Upper lobe of right lung (tissue), 1 donor: ENCODE measurements around the gene WNT7A. TPM values are rescaled to one million over a fixed set of nuclear protein-coding genes. Genes with fewer than 3 reads are reported as not detected.

Experiments
- ATAC-seq: fragments of 200-7000 bp; cut with Tn5 transposase; one replicate; pipeline ENCODE4 v1.9.1; 2020; ENCODE audit warnings: mild to moderate bottlenecking, moderate library complexity
- DNase-seq: peaks from one replicate; pipeline ENCODE4 v3.0.0-alpha.2; 2020
- H3K27ac ChIP-seq: fragments of 200-600 bp; one replicate; pipeline ENCODE4 v1.8.0; 2022
- H3K27me3 ChIP-seq: fragments of 200-600 bp; one replicate; pipeline ENCODE4 v1.8.0; 2022; ENCODE audit warnings: mild to moderate bottlenecking
- H3K36me3 ChIP-seq: fragments of 200-600 bp; one replicate; pipeline ENCODE4 v1.8.0; 2022
- H3K4me1 ChIP-seq: fragments of 200-600 bp; one replicate; pipeline ENCODE4 v1.8.0; 2022
- H3K4me3 ChIP-seq: fragments of 200-600 bp; one replicate; pipeline ENCODE4 v1.8.0; 2022; ENCODE audit warnings: mild to moderate bottlenecking
- H3K9me3 ChIP-seq: fragments of 200-600 bp; one replicate; pipeline ENCODE4 v1.8.0; 2022
- intact Hi-C: fragments of 100-400 bp; cut with DNase I; formaldehyde crosslinking; loops from one replicate; pipeline ENCODE4 v1.11.0; 2022
- total RNA-seq: library from RNA; stranded (reverse); fragmentation: NEBNext Ultra II Directional; extraction: Animal tissue kit (Norgen Biotek cat#: 25700); gene quantifications from one replicate; pipeline ENCODE4 v1.2.1, GENCODE V29; 2021
- TF ChIP-seq, protein P1 (sequence below): fragments of 200-600 bp; IDR thresholded peaks from one replicate; pipeline ENCODE4 v1.8.0; 2022; ENCODE audit warnings: antibody characterized with exemption
- donor health status: DM: no; HTN: yes; CAD: no; lungs with severe emphysema.

The WNT7A gene
- total RNA-seq, 1 donor from 2014 or later: 6.6 TPM

GRCh38 chr3:13837751-13838150, 42.1 kb downstream of the WNT7A start:
- no peaks in the 10 kb centered on the region for H3K9me3 ChIP-seq
- TF ChIP-seq, protein P1, sequence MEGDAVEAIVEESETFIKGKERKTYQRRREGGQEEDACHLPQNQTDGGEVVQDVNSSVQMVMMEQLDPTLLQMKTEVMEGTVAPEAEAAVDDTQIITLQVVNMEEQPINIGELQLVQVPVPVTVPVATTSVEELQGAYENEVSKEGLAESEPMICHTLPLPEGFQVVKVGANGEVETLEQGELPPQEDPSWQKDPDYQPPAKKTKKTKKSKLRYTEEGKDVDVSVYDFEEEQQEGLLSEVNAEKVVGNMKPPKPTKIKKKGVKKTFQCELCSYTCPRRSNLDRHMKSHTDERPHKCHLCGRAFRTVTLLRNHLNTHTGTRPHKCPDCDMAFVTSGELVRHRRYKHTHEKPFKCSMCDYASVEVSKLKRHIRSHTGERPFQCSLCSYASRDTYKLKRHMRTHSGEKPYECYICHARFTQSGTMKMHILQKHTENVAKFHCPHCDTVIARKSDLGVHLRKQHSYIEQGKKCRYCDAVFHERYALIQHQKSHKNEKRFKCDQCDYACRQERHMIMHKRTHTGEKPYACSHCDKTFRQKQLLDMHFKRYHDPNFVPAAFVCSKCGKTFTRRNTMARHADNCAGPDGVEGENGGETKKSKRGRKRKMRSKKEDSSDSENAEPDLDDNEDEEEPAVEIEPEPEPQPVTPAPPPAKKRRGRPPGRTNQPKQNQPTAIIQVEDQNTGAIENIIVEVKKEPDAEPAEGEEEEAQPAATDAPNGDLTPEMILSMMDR: no peak
- no peaks in the 10 kb centered on the region for H3K36me3 ChIP-seq
- peaks cover 5% of the 10 kb centered on the region for H3K27me3 ChIP-seq
- H3K4me1 ChIP-seq: no peaks in the 10 kb centered on the region
- H3K4me3 ChIP-seq: no peak overlapping the region
- ATAC-seq: no peak
- intact Hi-C loops: no loop called here
- DNase-seq: no peak
- no peak overlapping the region for H3K27ac ChIP-seq

DNA sequence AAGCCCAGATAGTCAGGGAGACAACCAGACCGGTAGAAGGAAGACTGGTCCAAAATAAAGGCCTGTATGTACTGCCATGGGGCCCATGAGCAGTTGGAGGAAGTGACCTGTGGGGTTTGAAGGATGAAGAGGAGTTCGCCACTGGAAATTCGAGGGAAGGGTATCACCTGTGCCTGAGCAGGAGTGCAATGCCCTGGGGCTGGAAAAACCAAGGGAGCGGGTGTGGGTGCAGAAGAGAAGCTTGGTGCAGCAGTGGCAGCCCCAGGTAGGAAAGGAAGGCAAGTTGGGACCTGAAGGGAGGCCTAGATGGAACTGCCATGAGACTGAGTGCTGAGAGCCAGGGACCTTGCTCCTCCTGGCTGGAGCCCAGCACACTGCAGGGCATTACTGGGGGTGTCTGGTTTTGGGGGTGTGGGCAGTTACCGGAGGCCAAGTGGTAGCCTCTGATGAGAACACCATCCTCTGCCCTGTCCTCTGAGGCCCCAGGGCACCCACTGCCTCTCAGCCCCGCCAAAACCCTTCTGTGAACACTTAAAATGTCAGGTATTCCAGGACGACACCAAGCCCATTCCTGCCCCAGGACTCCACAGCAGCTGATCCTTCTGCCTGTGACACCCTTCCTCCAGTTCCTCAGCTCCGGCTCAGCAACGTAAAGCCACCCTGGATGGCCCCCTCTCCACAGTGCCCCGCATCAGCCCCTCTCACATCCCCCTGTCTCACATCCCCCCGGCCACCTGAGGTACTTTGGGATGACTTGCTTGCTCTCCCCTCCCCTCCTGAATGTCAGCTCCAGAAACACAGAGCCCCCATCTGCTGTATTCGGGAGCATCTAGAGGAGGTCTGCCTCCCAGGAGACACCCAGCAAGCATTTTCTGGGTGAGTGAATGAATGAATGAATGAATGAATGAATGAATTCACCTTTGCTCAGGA, 42.9 kb downstream of the WNT7A start:
- TF ChIP-seq, protein P1: no peak
- ATAC-seq: no peak
- H3K4me3 ChIP-seq: no peak overlapping the region

DNA sequence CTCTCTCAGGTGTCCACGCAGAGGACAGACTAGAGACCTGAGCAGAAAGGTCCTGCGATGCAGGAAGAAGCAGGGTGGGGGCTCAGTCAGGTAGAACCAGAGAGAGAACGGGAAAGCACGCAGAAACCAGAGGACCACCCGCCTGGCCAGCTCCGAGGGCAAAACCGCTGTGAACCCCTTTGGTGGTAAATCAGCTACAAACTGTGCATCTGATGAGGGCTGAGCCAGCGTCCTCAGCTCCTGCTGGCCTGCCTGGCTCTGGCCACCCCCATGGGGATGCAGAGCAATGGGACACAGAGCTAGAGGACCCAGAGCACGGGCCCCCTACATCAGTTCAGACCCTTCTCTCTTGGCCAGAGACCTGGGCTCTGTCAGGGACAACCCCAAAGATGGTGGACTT, 44.6 kb downstream of the WNT7A start:
- no peaks in the 10 kb centered on the region for H3K4me1 ChIP-seq
- TF ChIP-seq, protein P1: no peak
- DNase-seq (no peak), ATAC-seq (no peak)
- intact Hi-C loops: no loop called here
- no peak overlapping the region for H3K4me3 ChIP-seq
- H3K9me3 ChIP-seq: no peaks in the 10 kb centered on the region
- H3K36me3 ChIP-seq: no peaks in the 10 kb centered on the region
- no peak overlapping the region for H3K27ac ChIP-seq
- H3K27me3 ChIP-seq: no peaks in the 10 kb centered on the region

More for the DNA sequence above, 42.9 kb downstream of the WNT7A start:
- Histone ChIP-seq H3K27ac (no peak overlapping the region), H3K27me3 (peaks cover 5% of the 10 kb centered on the region), H3K36me3 (no peaks in the 10 kb centered on the region), H3K4me1 (no peaks in the 10 kb centered on the region), H3K9me3 (no peaks in the 10 kb centered on the region)
- DNase-seq: no peak
- intact Hi-C loops: no loop called here

DNA sequence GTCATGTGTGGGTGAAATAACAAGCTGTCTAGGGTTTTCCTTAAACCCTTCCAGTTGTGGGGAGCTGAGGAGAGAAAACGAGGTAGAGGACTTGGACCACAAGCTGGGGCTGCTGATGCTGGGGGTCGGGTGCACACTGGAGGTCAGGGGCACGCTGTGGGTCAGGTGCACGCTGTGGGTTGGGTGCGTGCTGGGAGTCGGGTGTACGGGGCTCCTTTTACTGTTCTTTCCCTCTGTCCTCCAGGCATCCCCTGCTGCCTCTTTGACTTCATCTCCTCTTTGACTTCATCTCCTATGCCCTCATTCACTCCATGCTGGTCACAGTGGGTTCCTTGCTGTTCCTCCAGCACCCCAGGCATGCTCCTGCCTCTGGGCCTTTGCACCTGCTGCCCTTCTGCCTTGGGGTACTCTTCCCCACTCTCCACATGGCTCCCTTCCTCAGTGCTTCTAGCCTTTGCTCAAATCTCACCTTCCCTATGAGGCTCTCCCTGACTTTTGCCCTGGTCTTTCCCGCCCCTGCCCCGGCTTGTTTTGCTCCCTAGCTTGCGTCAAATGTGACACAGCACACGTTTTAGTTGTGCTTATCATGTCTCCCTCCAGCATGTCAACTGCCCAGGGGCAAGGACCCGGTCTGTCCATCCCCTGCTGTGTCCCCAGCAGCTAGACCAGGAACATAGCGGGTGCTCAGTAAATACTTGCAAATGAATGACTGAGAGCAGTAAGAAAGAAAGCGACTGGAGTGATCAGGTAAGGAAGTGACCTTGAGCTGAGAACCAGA, 45.4 kb downstream of the WNT7A start:
- no peak overlapping the region for H3K4me3 ChIP-seq
- TF ChIP-seq, protein P1: no peak
- H3K36me3 ChIP-seq: no peaks in the 10 kb centered on the region
- no peaks in the 10 kb centered on the region for H3K27me3 ChIP-seq
- no peak overlapping the region for H3K27ac ChIP-seq
- no peak for DNase-seq
- H3K4me1 ChIP-seq: no peaks in the 10 kb centered on the region
- ATAC-seq: no peak
- no peaks in the 10 kb centered on the region for H3K9me3 ChIP-seq
- intact Hi-C loops: no loop called here

- Histone ChIP-seq H3K4me1 (no peaks in the 10 kb centered on the region), H3K4me3 (no peak overlapping the region), H3K36me3 (no peaks in the 10 kb centered on the region), H3K27me3 (no peaks in the 10 kb centered on the region), H3K27ac (no peak overlapping the region), H3K9me3 (no peaks in the 10 kb centered on the region)
- ATAC-seq: no peak
- DNase-seq: no peak
- TF ChIP-seq, protein P1: no peak
- intact Hi-C loops: no loop called here
Observed at GRCh38 chr3:13833506-13834257, 46.2 kb downstream of the WNT7A start.
